GM10248 (cell line): Measurements from ENCODE around the gene LMTK2.

Experiments used
- CTCF ChIA-PET: fragments of 300-600 bp; sonication (Branson Sonifier 250); formaldehyde crosslinking; extraction: SDS; loops from one replicate; lab custom pipeline; 2021; ENCODE audit warnings: antibody characterized with exemption; lab: Yijun Ruan, JAX
- POLR2A ChIA-PET: fragments of 350-650 bp; sonication (Branson Sonifier 250); formaldehyde crosslinking; extraction: SDS; loops from one replicate; lab custom pipeline; 2020; ENCODE audit warnings: antibody characterized with exemption; lab: Yijun Ruan, JAX
- DNase-seq: peaks from one replicate; pipeline ENCODE4 v3.0.0; 2012; ENCODE audit errors: extremely low spot score
- TF ChIP-seq, protein P1 (sequence below): IDR thresholded peaks from 2 replicates; pipeline ENCODE4 v1.5.1; 2012; ENCODE audit warnings: mild to moderate bottlenecking, low read depth; ENCODE audit errors: extremely low read depth, missing control alignments, control extremely low read depth

The LMTK2 gene

DNA sequence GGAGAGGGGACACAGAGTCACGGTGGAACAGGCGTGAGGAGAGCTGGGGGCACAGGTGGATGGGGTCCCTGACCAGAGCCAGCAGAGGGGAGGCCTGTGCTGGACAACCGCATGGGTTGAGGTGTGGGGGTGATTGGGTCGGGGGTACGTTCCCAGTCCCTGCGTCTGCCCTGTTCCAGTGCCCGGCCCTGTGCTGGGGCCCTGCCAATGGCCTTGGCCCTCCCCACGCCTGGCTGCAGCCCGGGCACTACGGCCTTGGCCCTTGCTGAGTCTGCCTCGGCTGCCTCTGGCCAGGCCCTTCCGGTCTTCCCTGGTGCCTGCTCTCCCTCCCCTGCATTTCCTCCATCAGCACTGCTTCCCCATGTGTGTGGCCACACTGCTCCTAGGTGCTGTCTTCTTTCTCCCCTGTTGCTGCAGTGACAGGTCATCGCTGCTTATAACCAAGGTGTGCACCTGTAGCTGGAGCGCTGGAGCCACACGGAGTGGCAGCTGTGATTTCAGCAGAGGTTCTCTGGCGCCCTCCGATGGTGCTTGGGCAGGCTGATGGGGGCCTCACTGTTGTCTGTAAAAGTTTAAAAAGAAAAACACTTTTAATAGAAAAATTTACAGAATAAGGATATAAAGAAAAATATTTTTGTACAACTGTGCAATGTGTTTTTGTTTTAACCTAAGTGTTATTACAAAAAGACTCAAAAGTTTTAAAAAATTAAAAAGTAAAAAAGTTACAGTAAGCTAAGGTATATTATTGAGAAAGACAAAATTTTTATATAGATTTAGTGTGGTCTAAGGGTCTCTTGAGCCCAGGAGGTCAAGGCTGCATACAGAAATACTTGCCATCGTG, 59.4 kb downstream of the LMTK2 start:
- ChIA-PET CTCF (interaction anchor here (0.8 to 12.7 kb wide), 16 partner anchors 8 to 146 kb away, joined by 3 to 385 read pairs (median 5); partner anchors contain the start of gene LMTK2), POLR2A (no interaction called here)
- DNase-seq, result peak; percentile 58
- TF ChIP-seq, protein P1, sequence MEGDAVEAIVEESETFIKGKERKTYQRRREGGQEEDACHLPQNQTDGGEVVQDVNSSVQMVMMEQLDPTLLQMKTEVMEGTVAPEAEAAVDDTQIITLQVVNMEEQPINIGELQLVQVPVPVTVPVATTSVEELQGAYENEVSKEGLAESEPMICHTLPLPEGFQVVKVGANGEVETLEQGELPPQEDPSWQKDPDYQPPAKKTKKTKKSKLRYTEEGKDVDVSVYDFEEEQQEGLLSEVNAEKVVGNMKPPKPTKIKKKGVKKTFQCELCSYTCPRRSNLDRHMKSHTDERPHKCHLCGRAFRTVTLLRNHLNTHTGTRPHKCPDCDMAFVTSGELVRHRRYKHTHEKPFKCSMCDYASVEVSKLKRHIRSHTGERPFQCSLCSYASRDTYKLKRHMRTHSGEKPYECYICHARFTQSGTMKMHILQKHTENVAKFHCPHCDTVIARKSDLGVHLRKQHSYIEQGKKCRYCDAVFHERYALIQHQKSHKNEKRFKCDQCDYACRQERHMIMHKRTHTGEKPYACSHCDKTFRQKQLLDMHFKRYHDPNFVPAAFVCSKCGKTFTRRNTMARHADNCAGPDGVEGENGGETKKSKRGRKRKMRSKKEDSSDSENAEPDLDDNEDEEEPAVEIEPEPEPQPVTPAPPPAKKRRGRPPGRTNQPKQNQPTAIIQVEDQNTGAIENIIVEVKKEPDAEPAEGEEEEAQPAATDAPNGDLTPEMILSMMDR, result peak; percentile 53

DNA sequence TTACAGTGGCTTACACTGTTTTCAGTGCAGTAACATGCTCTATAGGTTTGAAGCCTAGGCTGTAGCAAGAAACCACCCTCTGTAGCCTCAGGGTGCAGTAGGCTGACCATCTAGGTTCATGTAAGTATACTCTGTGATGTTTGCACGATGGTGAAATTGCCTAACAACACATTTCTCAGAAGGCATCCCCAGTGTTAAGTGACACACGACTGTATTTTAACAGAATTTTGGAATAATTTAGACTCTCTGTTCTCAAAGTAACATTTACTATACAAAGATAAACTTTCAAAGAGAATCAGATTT, 60.0 kb downstream of the LMTK2 start:
- POLR2A ChIA-PET, result no interaction called here
- CTCF ChIA-PET, result interaction anchor here (1.2 to 12.7 kb wide), 12 partner anchors 9 to 147 kb away, joined by 3 to 385 read pairs (median 13); partner anchors contain the start of gene LMTK2
- no peak for DNase-seq
- TF ChIP-seq, protein P1, result no peak

DNA sequence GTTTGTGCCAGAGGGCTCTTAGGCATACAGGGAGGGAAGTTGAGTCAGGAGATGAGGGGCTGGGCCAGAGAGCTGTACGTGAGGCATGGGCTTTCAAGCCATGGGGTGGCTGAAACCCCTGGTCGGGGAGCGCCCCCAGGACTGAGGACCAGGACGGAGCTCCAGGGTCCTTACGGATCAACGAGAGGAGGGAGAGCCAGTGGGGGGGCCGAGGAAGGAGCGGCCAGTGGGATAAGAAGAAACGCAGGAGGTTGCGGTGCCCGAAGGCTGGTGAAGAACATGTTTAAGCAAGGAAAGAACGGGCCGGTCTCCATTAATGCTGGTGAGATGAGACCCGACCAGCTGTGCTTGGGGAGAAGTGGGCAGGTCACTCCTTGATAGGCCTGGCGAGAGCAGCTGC, 61.0 kb downstream of the LMTK2 start:
- ChIA-PET POLR2A (no interaction called here), CTCF (interaction anchor here (0.9 to 12.7 kb wide), 25 partner anchors 10 to 161 kb away, joined by 3 to 385 read pairs (median 6); partner anchors contain the start of gene LMTK2)
- DNase-seq, result no peak
- TF ChIP-seq, protein P1, result no peak

DNA sequence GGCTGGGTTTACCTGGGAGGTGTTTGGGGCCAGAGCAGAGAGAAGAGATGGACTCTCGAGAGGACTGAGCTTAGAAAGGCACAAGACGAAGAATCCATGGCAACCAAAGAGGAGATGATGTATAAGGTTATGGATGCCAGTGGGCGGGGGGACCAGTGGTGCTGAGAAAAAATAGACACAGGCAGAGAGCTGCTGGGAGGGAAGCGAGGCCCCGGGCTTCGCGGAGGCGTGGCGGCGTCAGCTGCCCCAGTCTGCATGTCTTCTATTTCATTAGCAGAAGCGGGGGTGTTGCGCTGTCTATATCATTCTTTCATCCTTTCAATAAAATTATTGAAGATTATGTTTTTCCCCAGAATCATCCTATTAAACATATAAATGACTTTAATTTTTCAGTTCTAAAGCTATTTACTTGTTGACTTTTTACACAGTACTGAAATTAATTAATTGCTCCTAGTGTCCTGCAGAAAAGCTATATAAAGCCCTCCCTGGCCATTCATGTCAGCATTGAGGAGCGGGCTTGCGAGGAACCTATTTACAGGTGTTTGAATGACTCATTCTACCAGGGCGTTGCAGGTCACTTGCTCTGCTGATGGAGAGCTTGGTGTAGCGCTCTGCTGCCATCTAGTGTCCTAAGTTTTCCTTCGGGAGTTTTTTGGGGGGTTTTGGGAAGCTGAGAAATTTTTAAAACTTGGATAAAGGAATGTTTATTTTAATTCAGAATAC, 61.7 kb downstream of the LMTK2 start:
- POLR2A ChIA-PET, result interaction anchor here (0.5 kb wide), 1 partner anchor 35 kb away, joined by 3 read pairs; no protein-coding TSS in a partner anchor

DNA sequence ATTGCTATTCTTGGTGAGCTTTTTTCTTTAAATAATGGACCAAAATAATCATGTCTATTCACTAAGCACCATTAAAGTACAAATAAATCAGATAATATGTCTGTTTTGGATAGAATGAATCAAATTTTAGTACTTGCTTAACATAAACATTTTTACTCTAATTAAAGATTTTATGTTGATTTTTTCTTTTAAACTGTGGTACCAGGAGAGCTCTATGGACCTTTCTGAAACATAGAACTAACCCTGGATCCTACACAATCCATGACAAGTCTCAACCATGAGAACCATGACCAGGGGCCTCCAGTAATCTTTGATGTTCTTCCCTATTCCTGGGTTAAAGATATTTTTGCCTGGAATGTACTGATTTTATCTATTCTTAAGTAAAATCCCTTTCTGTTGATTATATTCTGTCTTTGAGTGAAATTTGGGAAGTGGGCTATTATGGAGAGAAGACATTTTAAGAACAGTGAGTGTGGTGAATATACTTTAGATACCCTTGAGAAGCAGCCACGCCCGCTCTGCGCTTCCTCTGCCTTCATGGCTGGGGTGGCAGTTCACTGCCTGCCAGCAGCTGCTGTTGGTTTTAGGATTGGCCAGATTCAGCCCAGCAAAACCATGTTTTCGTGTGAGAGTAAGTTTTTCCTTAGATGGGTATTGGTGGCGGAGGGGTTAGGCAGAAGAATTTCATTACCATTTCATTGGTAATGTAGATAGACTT, 62.4 kb downstream of the LMTK2 start:
- TF ChIP-seq, protein P1, result no peak
- ChIA-PET CTCF (interaction anchor here (0.7 to 12.7 kb wide), 54 partner anchors 10 to 1064 kb away, joined by 3 to 385 read pairs (median 5); partner anchors contain the start of gene LMTK2), POLR2A (interaction anchor here (0.5 kb wide), 1 partner anchor 36 kb away, joined by 3 read pairs; no protein-coding TSS in a partner anchor)
- DNase-seq, result no peak

More for the DNA sequence above, 61.7 kb downstream of the LMTK2 start:
- peak; percentile 87 for DNase-seq
- TF ChIP-seq, protein P1, result peak; percentile 61
- CTCF ChIA-PET, result interaction anchor here (0.6 to 12.7 kb wide), 59 partner anchors 10 to 1064 kb away, joined by 3 to 385 read pairs (median 4); partner anchors contain the start of gene LMTK2
